GM18498 (cell line): ENCODE data around the gene NFKBIE.
"Not testable (repeated sequence)": the region's sequence is repeated elsewhere in the genome, so short reads cannot be mapped to it uniquely, and the experiment has no call there.

Source experiments
- ATAC-seq: cut with Tn5 transposase; IDR thresholded peaks from one replicate; pipeline ENCODE4 v1.9.1; 2021; ENCODE audit warnings: mild to moderate bottlenecking, moderate library complexity; ENCODE audit not compliant: unreplicated experiment

The NFKBIE gene, protein sequence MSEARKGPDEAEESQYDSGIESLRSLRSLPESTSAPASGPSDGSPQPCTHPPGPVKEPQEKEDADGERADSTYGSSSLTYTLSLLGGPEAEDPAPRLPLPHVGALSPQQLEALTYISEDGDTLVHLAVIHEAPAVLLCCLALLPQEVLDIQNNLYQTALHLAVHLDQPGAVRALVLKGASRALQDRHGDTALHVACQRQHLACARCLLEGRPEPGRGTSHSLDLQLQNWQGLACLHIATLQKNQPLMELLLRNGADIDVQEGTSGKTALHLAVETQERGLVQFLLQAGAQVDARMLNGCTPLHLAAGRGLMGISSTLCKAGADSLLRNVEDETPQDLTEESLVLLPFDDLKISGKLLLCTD

DNA sequence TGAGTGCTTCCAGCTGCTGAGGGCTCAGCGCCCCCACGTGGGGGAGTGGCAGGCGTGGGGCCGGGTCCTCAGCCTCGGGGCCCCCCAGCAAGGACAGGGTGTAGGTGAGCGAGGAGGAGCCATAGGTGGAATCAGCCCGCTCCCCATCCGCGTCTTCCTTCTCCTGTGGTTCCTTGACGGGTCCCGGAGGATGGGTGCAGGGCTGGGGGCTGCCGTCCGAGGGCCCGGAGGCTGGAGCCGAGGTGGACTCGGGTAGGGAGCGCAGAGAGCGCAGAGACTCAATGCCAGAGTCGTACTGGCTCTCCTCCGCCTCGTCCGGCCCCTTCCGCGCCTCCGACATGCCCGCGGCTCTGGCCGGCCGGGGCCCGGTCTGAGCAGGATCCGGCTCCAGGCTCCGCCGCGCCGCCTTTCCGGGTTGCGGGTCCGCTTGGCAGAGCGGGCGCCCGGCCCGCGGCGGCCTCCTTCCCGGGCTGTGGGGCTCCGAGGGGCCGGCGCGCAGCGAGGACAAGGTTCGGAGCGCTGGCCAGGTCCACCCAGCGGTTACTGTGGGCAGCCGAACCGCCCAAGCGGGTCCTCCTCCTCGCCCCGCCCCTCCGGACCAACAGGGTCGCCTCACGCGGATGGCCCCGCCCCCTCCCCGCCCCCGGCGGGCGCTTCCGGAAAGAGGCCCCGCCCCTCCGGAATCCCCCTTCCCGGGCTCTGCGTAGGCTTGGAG is at the start of gene NFKBIE:
Gene NFKBIE (minus strand): TSS at position 545 of the 715 bp plus-strand sequence. CDS start 205 bp downstream, at position 340.
- peak; percentile 50 for ATAC-seq

DNA sequence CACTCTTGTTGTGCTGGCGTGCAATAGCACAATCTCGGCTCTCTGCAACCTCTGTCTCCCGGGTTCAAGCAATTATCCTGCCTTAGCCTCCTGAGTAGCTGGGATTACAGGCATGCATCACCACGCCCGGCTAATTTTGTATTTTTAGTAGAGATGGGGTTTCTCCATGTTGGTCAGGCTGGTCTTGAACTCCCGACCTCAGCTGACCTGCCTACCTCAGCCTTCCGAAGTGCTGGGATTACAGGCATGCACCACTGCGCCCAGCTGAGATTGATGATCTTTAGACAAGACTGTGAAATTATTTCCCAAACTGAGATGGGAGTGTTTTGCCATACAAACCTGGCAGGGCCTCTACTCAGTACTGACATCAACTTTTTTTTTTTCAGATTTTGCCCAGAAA is 49.3 kb upstream of the NFKBIE start:
- not testable (repeated sequence) for ATAC-seq

DNA sequence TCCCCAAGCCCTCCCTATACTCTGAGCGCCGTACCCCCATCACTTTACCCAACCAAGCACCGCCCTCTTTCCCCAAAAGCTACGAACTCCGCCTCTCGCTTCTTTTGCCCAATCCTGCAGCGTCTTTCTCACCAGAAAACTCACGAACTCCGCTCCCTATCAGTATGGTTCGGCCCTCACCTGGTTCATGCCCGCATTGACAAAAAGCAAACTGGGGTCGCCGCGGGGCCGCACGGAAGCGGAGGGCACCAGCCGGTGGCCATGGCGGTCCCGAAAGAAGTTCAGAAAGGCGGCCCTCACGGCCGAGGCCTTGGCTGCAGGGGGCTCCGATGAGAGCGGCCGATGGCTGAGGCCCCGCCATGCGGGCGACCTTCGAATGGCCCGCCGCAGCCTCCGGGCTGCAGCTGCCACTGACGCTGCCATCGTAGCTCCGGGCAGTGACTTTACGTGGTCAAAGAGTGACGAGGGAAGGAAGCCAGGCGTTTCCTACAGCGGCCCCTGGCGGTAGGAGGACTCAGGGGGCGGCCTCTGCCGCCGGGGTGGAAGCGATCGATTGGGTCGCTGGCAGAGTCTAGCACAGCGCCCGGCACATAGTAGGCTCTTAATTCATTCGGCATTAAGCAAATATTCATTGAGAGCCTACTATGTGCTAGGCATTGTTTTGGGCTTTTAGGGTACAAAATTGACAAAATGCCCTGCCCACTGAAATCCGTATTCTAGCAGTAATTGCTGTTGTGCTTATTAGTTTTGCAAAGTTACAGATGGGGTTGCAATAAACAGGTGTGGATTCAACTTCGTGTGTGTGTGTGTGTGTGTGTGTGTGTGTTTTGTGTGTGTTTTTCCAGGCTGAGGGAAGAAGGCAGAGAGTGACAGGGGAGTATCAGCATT is 47.8 kb upstream of the NFKBIE start, which contains the start of gene AARS2:
Gene AARS2 (minus strand): TSS at position 447 of the 888 bp plus-strand sequence. CDS start 24 bp downstream, at position 423.
- peak; percentile 92 for ATAC-seq

DNA sequence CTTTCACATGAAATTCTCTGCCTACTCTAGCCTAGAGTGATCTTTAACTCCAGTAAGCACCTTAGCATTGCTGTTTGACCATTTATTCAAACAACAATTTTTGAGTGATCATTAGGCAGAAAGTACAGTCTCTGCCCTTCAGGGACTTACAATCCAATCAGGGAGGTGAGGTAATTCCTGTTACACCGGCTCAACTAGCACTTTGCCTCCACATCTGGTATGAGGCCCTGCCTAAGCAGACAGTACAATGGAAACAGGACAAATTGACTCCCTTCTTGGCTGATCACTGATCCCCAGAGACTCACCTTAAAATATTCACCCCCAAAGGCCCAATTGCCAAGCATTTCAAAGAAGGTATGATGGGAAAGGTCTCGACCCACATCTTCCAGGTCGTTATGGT is 46.4 kb upstream of the NFKBIE start:
- ATAC-seq, result no peak

DNA sequence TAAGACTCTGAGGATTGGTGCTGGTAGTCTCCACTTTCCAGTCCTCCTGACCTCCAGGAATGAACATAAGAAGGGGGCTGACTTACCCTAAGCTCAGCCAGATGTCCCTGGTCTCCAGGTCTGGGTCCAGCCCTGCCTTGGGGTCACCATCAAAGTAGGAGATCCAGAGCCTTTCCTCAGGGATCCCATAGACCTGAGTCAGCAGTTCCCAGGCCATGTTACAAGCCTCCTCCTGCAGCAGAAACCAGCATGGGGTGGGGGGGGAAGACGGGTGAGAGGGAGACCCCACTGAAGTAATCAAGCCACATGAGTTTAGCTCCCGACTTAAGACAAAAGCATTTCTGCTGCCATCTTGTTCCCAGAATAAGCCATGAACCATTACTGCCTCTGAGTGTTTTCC is 46.0 kb upstream of the NFKBIE start:
- ATAC-seq, result no peak

DNA sequence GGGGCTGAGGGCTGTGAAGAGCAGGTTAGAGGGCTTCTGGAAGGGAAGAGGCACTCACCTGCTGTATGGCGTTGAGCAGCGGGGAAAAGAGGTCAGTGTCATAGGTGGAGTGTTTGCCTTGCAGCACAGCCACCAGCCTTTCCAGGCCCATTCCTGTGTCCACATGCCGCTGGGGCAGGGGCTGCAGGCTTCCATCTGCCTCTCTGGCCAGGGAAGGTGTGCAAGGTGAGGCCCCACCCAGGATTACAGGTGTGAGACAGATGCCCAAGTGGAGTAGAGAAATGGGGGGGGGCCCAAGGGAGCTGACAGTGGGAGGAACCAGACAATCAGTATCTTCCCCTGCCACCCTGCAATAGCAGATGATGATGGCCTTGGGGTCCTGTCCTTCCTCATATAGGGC is 44.9 kb upstream of the NFKBIE start:
- no peak for ATAC-seq

DNA sequence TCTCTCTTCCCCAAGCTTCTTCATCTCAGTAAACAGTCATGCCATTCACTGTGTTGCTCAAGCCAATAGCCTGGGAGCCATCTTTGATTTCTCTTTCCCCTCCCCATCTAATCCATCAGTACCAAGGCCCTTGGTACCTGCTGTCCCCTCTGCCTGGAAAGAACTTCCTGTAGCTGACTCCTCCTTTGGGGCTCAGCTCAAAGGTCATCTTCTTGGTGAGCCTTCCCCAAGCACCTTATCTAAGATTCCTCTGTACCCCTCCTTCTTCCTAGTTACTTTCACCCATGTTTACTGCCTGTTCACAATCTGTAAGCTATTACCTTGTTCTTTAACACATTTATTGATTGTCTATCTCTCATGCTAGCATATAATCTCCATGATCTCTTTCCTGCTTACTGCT is 44.3 kb upstream of the NFKBIE start:
- no peak for ATAC-seq

DNA sequence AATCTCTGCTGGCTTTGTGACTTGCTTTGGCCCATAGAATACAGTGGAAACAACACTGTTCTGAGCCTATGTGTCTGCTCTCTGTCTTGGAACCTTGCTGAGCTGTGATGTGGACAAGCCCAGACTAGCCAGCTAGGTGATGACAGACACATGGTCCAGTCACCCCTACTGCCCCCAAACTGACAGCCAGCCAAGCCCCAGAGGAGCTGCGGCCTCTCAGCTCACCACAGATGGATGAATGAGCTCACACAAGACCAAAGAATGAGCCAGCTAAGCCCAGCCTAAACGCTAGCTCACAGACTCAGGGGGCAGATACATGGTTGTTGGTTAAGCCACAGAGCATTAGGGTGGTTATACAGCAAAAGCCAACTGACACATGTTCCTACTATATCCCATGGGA is 43.7 kb upstream of the NFKBIE start:
- no peak for ATAC-seq

DNA sequence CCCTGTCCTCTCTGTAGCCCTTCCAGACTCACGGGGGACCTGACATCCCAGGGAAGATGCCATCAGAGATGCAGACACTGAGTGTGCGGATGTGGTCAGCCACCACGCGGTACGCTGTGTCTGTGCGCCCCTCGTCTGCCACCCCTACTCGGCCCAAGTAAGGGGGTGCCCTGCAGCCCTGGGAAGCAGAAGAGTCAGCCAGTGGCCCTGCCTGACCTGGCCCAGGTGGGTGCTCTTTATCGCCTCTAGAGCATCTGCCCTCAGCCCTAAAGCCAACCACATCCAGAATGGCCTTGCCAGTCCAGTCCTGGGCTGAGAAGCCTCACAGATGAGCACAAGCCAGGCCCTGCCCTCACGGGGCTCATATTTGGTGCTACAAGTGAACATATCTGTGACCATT is 41.9 kb upstream of the NFKBIE start:
- ATAC-seq, result no peak

DNA sequence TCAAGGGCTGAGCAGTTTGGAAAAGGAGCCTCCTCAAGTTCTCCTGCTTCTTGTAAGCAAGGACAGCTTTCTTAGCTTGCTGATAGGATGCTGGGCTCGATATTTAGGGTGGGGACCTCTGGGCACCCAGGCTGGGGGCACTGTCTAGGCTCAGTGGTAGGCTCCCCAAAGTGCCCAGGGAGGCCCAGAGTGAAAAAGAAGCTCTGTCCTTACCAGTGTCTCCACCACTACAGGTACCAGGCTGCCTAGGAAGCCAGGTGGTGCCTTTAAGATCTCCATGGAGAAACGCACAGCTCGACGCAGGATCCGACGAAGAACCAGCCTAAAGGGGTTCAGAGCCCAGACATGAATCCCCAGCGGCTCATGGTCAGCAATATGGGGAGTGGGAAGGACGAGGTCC is 41.4 kb upstream of the NFKBIE start:
- ATAC-seq, result no peak

DNA sequence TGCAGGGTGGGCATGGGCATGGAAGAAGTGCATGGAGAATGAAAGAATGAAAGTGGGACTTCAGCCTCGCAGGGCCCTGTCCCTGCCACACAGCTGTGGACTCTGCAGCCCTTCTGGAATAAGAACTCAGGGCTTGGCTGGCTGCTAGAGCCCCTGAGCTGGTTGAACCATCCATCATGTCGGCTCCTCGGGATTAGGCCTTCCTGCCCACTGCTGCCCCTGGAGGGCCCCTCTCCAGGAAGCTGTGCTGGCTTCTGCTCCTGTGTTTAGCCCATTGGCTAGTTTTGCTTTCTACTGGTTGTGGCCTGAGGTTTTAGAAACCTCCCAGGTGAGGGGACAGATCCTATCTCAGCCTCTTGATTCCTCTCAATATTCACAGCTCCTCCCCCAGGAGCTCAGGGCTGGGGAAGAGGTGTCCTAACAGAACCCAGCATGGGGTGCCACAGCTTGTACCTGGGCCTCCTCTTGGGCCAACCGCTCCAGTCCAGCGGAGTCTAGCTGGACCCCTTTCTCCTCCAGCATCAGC is 39.9 kb upstream of the NFKBIE start:
- no peak for ATAC-seq

DNA sequence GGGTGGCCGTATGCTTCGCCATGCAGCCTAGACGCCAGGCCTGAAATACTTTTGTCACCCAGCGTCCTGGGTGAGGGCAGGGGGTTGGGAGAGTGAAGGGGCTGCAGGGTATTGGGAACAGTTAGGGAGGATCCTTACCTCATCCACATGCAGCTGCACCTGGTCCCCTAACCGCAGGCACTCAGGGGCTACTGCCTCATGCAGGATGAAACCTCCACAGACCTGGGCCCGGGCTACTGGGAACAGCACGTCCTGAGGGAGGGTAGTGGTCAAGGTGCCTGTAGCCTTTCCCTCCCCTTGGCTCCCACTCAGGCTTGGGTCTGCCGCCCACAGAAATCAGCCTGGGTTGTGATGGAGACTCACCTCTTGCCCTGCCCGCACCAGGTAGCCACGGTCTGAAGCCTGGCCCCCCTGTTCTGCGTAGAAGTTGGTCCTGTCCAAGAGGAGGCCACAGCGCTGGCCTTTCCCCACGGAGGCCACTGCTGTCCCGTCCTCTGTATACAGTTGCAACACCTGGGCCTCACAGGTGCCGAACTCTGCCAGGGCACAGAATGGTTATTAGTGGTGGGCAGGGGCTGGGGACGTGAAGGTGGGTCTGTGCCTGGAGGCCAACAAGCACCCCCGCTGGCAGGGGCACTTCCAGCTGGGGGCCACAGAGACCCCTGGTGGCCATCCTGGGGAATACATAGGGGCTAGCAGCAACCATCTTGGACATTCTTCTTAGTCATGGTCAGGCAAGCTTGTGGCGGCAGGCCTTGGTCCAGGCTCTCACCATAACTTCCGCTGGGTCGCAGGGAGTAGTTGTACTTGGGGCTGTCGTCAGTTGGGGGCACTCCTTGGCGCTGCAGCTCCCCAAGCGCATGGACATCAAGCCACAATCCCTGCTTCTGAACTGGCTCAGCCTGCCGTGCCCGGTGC is 39.2 kb upstream of the NFKBIE start:
- no peak for ATAC-seq

DNA sequence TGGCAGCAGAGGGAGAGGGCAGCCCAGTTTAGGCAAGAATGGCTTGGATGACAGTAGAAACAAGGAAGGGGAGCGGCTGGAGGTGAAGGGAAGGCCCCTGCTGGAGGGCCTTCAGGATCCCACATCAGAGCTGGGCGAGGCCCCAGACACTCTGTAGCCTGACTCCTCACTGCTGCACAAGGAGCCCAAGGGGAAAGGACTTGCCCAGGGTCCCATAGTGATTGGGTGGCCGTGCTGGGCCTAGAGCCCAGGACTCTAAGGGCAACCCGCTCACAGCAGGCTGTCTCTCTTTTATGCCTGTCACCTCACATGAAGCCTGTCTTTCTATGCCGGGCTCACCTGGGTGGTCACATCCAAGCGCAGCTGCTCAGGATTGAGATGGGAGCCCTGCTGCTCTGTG is 38.5 kb upstream of the NFKBIE start:
- no peak for ATAC-seq

DNA sequence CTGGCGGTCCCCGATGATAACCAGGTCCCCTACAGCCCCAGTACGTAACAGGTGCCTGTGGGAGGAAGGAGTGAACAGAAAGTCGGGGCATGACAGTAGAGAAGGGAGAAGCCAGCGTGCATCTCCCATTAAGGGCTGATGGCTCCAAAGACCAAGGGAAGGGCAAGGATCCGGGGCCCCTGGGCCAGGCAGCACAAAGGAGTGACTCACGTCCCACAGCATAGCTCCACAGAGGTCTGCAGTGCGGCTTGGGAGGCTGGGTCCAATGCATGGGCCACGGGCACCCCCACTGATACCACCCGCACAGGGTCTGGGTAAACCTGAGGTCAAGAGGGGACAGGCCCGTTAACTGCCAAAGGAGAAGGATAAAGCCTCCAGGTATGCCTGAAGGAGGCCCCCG is 37.5 kb upstream of the NFKBIE start:
- ATAC-seq, result no peak

DNA sequence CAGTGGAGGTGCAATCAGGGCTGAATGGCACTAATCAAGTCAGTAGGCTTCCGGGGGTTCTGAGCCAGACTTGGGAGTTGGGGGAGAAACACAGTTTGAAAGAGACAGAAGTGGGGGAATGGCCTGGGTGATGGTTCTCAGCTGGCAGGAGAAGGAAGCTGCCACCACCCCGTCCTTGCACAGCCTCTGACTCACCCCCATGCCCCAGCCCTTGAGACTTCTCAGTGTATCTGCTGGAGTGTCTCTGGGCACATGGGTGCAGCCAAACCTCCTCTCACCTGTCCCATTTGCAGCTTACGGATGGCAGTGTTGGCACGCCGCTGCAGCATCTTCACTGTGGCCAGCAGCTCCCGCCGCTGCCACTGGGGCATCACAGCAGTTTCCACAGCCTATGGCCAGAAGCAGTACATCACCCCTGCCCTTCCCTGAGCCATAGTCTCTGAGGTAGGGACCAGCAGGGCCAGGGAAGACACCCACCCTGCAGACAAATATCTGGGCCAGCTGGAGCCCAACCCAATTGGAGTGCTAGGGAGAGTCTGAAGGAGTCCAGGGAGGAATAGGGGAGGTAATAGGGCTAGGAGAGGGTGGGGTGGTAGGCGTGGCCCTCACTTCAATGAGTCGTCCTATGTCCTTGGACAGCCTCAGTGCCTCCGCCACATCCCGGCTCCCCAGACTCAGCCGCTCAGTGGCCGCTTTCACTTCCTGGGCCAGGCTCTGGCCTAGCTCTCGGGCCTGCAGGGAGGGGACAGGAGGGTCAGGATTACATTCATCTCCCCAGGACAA is 36.6 kb upstream of the NFKBIE start:
- no peak for ATAC-seq

DNA sequence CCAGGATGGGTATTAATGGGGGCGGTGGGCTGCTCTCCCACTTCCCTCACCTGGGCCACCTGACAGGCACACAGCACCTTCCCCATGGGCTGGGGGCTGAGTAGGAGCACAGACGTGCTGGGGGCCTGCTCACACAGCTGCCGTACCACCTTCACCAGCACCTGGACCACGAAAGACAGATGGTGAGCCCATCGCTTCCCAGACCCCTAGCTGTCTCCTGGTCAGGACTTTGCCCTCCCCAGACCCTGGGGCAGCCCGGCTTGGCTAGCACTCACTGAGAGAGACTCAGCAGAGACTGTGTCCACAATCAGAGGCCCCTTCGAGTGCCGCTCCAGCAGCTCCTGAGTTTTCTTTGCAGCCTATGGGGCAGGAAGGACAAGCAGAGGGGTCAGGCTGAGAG is 35.8 kb upstream of the NFKBIE start:
- no peak for ATAC-seq

DNA sequence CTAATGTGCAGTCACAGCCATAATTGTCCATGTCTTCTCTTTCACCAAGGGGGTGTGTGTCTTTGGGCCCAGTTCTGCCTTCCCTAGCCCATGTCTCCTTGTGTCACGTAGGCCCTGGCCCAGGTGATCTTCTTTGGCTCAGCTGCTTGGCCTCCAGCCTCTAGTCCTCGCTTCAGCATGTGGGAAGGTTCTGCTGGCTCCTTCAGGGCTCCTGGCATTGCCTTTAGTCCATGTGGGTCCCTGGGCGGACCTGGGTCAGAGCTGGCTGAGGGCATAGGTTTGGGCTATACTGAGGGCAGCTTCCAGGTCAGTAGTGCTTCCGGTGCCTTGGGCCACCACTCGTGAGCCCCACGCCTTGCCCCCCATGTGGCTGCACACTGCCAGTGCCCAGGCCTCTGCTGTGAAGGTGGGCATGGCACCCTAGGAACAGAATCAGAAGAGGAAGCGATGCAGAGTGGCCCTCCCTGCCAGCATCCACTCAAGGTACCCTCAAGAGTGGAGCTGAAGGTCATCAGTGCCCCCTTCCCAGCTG is 35.0 kb upstream of the NFKBIE start:
- no peak for ATAC-seq

DNA sequence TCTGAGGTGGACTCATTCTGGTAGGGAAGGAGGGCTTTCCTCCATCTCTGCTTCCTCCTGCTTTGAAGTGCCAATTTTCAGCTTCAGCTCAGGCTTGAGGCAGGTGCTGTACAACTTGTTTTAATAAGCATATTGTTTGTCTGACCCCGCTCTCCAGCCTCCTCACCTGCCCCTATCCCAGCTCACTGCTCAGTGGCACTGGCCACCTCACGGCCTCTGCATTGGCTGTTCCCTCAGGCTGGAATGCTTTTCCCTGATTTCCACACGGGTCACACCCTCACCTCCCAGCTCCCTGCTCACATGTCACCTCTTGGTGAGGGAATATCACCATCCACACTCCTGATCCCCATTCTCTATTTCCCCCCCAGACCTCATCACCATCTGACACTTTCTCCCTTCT is 33.5 kb upstream of the NFKBIE start:
- no peak for ATAC-seq
